ENCODE measurements around the gene SLC35A5. TPM values are rescaled to one million over a fixed set of nuclear protein-coding genes. Genes with fewer than 3 reads are reported as not detected.

SLC35A5 gene
- total RNA-seq, 4 donors from 2014 or later = 11.5 to 73.4 (median 40.4) TPM

DNA sequence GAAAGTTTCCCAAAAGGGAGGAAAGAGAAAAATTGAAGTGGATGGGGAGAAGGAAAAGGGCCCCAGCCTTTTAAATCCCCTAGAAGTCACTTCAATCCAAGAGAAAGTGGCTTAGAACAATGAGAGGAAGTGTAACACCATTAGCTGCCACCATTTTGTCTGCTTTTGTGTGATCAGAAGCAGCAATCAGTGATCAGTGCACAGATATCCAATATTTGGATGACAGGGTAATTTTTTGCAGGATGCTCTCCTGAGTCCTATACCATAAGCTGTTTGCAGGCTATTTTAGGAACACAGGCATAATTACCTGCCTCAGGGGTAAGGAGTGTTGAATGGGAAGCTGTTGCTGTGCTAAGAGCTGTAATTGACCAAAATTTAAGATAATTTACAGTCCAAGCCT is 31.4 kb downstream of the SLC35A5 start:
- Histone ChIP-seq H3K4me1 (no peaks in the 10 kb centered on the region), H3K27me3 (no peaks in the 10 kb centered on the region), H3K9me3 (no peaks in the 10 kb centered on the region), H3K27ac (no peak overlapping the region), H3K36me3 (no peaks in the 10 kb centered on the region), H3K4me3 (no peak overlapping the region)
- TF ChIP-seq POLR2A (IDR thresholded peaks at IDR 0.05) = no peak
- TF ChIP-seq, protein P1, sequence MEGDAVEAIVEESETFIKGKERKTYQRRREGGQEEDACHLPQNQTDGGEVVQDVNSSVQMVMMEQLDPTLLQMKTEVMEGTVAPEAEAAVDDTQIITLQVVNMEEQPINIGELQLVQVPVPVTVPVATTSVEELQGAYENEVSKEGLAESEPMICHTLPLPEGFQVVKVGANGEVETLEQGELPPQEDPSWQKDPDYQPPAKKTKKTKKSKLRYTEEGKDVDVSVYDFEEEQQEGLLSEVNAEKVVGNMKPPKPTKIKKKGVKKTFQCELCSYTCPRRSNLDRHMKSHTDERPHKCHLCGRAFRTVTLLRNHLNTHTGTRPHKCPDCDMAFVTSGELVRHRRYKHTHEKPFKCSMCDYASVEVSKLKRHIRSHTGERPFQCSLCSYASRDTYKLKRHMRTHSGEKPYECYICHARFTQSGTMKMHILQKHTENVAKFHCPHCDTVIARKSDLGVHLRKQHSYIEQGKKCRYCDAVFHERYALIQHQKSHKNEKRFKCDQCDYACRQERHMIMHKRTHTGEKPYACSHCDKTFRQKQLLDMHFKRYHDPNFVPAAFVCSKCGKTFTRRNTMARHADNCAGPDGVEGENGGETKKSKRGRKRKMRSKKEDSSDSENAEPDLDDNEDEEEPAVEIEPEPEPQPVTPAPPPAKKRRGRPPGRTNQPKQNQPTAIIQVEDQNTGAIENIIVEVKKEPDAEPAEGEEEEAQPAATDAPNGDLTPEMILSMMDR (IDR thresholded peaks at IDR 0.05) = no peak
- intact Hi-C loops (cut with DNase I; ENCODE audit: low total_unique reads) = no loop called here
- DNase-seq = no peak

DNA sequence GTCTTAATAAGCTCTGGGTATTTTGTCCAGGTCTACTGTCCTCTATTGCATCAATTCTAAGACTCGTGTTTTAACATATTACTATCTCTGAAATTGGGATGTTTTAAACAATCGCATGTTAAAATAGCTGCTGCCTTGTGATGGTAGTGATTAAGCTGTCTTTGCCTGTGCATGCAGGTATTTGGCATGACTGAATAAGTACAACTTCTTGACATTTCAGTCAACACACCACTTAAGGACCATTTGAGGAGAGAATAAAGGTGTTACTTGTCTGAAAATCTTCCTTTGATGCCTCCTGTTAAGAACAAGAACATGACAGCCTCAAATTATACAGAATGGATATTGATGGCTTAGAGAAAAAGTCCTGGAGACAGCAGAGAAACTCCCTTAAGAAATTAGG is 33.0 kb downstream of the SLC35A5 start:
- no peak for DNase-seq
- TF ChIP-seq, protein P1 (IDR thresholded peaks at IDR 0.05) = no peak
- TF ChIP-seq POLR2A (IDR thresholded peaks at IDR 0.05) = no peak
- no peaks in the 10 kb centered on the region for H3K9me3 ChIP-seq
- no peaks in the 10 kb centered on the region for H3K4me1 ChIP-seq
- H3K27ac ChIP-seq = no peak overlapping the region
- no peaks in the 10 kb centered on the region for H3K36me3 ChIP-seq
- H3K4me3 ChIP-seq = no peak overlapping the region
- no peaks in the 10 kb centered on the region for H3K27me3 ChIP-seq
- intact Hi-C loops (cut with DNase I; ENCODE audit: low total_unique reads) = no loop called here

DNA sequence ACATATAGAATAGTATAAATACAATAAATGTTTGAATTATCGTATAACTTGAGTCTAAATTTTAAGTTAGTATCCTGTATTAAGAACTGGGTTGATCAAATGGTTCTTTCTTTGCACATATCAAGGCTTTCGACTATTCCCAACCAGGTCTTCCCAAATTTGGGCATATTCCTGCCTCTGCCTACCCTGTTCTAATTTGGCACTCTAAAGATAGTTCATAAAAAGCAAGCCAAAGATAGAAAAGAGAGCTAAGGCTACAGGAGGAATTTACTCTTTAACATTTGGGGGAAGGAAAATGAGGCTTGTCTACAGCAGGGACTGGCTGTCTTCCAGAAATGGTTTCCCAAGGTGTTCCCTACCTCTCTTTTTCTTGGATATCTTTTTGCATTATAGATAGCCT is 36.1 kb downstream of the SLC35A5 start:
- H3K27me3 ChIP-seq = no peaks in the 10 kb centered on the region
- no peak overlapping the region for H3K4me3 ChIP-seq
- DNase-seq = no peak
- no peaks in the 10 kb centered on the region for H3K36me3 ChIP-seq
- intact Hi-C loops (cut with DNase I; ENCODE audit: low total_unique reads) = no loop called here
- TF ChIP-seq POLR2A (IDR thresholded peaks at IDR 0.05) = no peak
- TF ChIP-seq, protein P1 (IDR thresholded peaks at IDR 0.05) = no peak
- no peak overlapping the region for H3K27ac ChIP-seq
- H3K9me3 ChIP-seq = no peaks in the 10 kb centered on the region
- H3K4me1 ChIP-seq = no peaks in the 10 kb centered on the region

DNA sequence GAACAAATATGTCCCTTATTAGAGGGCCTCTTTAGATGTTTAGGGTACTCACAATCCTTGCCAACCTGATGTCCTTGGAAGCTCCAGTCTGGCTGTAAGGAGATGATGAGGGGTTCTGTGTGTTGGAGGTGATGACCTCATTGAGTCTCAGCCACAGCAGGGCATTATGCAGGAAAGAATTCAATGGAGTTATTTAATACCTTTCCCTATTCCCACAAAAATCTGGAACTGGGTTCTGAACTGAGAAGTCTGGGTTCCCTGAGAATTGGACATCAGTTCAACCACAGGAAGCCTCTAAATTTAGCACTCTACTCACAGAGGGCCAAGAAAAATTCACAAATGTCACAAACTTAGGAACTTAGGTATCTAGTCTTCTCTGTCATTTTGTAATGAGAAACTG is 36.9 kb downstream of the SLC35A5 start:
- Histone ChIP-seq H3K27ac (no peak overlapping the region), H3K27me3 (no peaks in the 10 kb centered on the region), H3K4me1 (no peaks in the 10 kb centered on the region), H3K36me3 (no peaks in the 10 kb centered on the region), H3K9me3 (no peaks in the 10 kb centered on the region), H3K4me3 (no peak overlapping the region)
- DNase-seq = no peak
- intact Hi-C loops (cut with DNase I; ENCODE audit: low total_unique reads) = no loop called here
- no peak for TF ChIP-seq POLR2A (IDR thresholded peaks at IDR 0.05)
- TF ChIP-seq, protein P1 (IDR thresholded peaks at IDR 0.05) = no peak

DNA sequence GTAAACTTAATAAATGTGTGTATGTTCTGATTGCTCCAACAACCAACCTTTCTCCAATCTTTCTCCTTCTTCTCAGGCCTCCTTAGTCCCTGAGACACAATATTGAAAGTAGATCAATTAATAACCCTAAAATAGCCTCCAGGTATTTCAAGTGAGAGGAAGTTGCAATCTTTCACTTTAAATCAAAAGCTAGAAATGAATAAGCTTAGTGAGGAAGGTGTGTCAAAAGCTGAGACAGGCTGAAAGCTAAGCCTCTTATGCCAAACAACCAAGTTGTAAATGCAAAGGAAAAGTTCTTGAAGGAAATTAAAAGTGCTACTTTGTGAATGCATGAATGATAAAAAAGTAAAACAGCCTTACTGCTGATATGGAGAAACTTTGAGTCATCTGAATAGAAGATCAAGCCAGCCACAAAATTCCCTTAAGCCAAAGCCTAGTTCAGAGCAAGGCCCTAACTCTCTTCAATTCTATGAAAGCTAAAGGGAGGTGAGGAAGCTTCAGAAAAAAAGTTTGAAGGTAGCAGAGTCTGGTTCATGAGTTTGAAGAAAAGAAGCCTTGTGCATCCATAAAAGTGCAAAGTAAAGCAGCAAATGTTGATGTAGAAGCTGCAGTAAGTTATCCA is 40.5 kb downstream of the SLC35A5 start:
- TF ChIP-seq, protein P1 (IDR thresholded peaks at IDR 0.05) = no peak
- no peak for TF ChIP-seq POLR2A (IDR thresholded peaks at IDR 0.05)
- H3K27me3 ChIP-seq = no peaks in the 10 kb centered on the region
- no peak overlapping the region for H3K27ac ChIP-seq
- no peaks in the 10 kb centered on the region for H3K9me3 ChIP-seq
- no peaks in the 10 kb centered on the region for H3K36me3 ChIP-seq
- DNase-seq = no peak
- no peak overlapping the region for H3K4me3 ChIP-seq
- intact Hi-C loops (cut with DNase I; ENCODE audit: low total_unique reads) = no loop called here
- H3K4me1 ChIP-seq = no peaks in the 10 kb centered on the region

Measured in uterus (tissue), 4 donors.